ENCODE results near the gene LGR6. TPM values are rescaled to one million over a fixed set of nuclear protein-coding genes. Genes with fewer than 3 reads are reported as not detected.

The LGR6 gene
- total and polyA plus RNA-seq, 2 of the 4 experiments (the other 2 are of a cell fraction) = not detected

- in situ Hi-C loops (cut with MboI; ENCODE audit: low sequenced_read_pairs) (loop anchor here (10.0 kb wide), 1 partner anchor 385 kb away; the partner anchor contains the start of gene SYT2), intact Hi-C loops (cut with micrococcal nuclease) (no loop called here), dilution Hi-C loops (cut with HindIII; ENCODE audit: low sequenced_read_pairs, unreplicated experiment) (no loop called here)
- Histone ChIP-seq H3K23ac (ENCODE audit: low read depth, low read length) (no peak overlapping the region), H3K4ac (ENCODE audit: low read depth, low read length) (no peak overlapping the region), H4K8ac (ENCODE audit: low read depth in 2 of 2, low read length in 2 of 2) (no peak overlapping the region), H2AK9ac (replicated peaks; ENCODE audit: low read depth, low read length, poor library complexity) (no peak overlapping the region), H3K4me1 (ENCODE audit: control insufficient read depth, insufficient read depth, low read length) (no peaks in the 10 kb centered on the region), H3K36me3 (ENCODE audit: control insufficient read depth, insufficient read depth, low read length) (peaks cover 8% of the 10 kb centered on the region), H2BK20ac (ENCODE audit: low read depth, low read length) (no peak overlapping the region), H3K4me2 (ENCODE audit: low read depth, low read length) (no peak overlapping the region), H2BK120ac (ENCODE audit: low read depth, low read length) (no peak overlapping the region), H3K56ac (ENCODE audit: extremely low read depth, insufficient read depth, low read length) (no peak overlapping the region), H2AFZ (replicated peaks; ENCODE audit: low read length, poor library complexity) (no peak overlapping the region), H3K79me1 (ENCODE audit: low read depth in 1 of 2, low read length in 2 of 2) (no peaks in the 10 kb centered on the region), H3K14ac (replicated peaks; ENCODE audit: low read depth, low read length) (no peak overlapping the region), H2BK5ac (ENCODE audit: low read depth, low read length, poor library complexity, severe bottlenecking) (no peak overlapping the region), H2AK5ac (ENCODE audit: low read depth, low read length) (no peak overlapping the region), H3K18ac (ENCODE audit: low read depth, low read length) (no peak overlapping the region), H4K5ac (ENCODE audit: low read depth, low read length) (no peak overlapping the region), H3K9me1 (ENCODE audit: insufficient read depth, low read length) (no peaks in the 10 kb centered on the region; the same call in 1 of the 2 replicates), H3K9ac (ENCODE audit: low read depth, low read length) (no peak overlapping the region), H4K20me1 (ENCODE audit: insufficient read depth, low read length) (no peaks in the 10 kb centered on the region), H4K91ac (ENCODE audit: insufficient read depth, low read depth, low read length) (no peak overlapping the region), H3K4me3 (ENCODE audit: insufficient read depth, low read depth, low read length) (no peak overlapping the region), H2BK15ac (ENCODE audit: low read depth, low read length) (no peak overlapping the region), H3K27me3 (ENCODE audit: control insufficient read depth, insufficient read depth, low read length) (no peaks in the 10 kb centered on the region), H3K27ac (ENCODE audit: insufficient read depth, low read length) (no peak overlapping the region), H3K9me3 (ENCODE audit: control insufficient read depth, insufficient read depth, low read length) (no peaks in the 10 kb centered on the region)
- TF ChIP-seq NFE2L2 (IDR thresholded peaks at IDR 0.05; ENCODE audit: low read depth, low read length) (no peak), MAFK (IDR thresholded peaks at IDR 0.05; ENCODE audit: low read depth, low read length) (no peak), RCOR1 (IDR thresholded peaks at IDR 0.05; ENCODE audit: insufficient replicate concordance, low read length) (no peak), RAD21 (IDR thresholded peaks at IDR 0.05; ENCODE audit: low read length) (no peak), USF2 (IDR thresholded peaks at IDR 0.05; ENCODE audit: low read depth, low read length) (no peak), FOS (IDR thresholded peaks at IDR 0.05; ENCODE audit: low read depth, low read length) (no peak), RFX5 (IDR thresholded peaks at IDR 0.05; ENCODE audit: low read depth, low read length) (no peak), ELK1 (IDR thresholded peaks at IDR 0.05; ENCODE audit: borderline replicate concordance, low read depth, low read length) (no peak), BHLHE40 (IDR thresholded peaks at IDR 0.05; ENCODE audit: low read depth, low read length) (no peak), POLR2A (IDR thresholded peaks at IDR 0.05; ENCODE audit: low read depth, low read length) (no peak), MAZ (IDR thresholded peaks at IDR 0.05; ENCODE audit: borderline replicate concordance, low read depth, low read length) (no peak), CHD1 (IDR thresholded peaks at IDR 0.05; ENCODE audit: low read depth, low read length) (no peak), CTCF (conservative IDR thresholded peaks at IDR 0.05; ENCODE audit: low read depth, low read length) (no peak), SMC3 (IDR thresholded peaks at IDR 0.05; ENCODE audit: low read depth, low read length) (no peak), CEBPB (IDR thresholded peaks at IDR 0.05; ENCODE audit: low read depth, low read length) (no peak), MXI1 (IDR thresholded peaks at IDR 0.05; ENCODE audit: borderline replicate concordance, low read depth, low read length) (no peak)
- ATAC-seq (ENCODE audit: low read depth) (no peak), DNase-seq (no peak)
- POLR2A ChIA-PET (ENCODE audit: unreplicated experiment) = no interaction called here
- no TSS peak for BruUV-seq (replicated peaks)
- CTCF ChIA-PET = interaction anchor here (1.1 to 1.3 kb wide), 2 partner anchors 16 to 140 kb away, joined by 3 to 4 read pairs; no protein-coding TSS in a partner anchor
These were observed 136.3 kb downstream of the LGR6 start for GRCh38 chr1:202329891-202330290.
